ENCODE results near the gene THOC2.
"Not testable (repeated sequence)": the region's sequence is repeated elsewhere in the genome, so short reads cannot be mapped to it uniquely, and the experiment has no call there.

Gene THOC2

GRCh38 chrX:123732670-123733363 is at the start of gene THOC2:
TSS of gene THOC2 (minus strand) at chrX:123733052. CDS start at chrX:123733022, 30 bp downstream.
- DNase-seq: peak; percentile 79 to 90 (median 89)

GRCh38 chrX:123781786-123782185 is 48.9 kb upstream of the THOC2 start:
- not testable (repeated sequence) for DNase-seq

- peak in 2 of 3 experiments; percentile 22 to 65 for DNase-seq
Measured at GRCh38 chrX:123779908-123780396, 47.1 kb upstream of the THOC2 start.

- no peak for DNase-seq
Measured at GRCh38 chrX:123773258-123773988, 40.6 kb upstream of the THOC2 start.

- DNase-seq: no peak
Measured at GRCh38 chrX:123771449-123772064, 38.7 kb upstream of the THOC2 start.

GRCh38 chrX:123764967-123765871 is 32.4 kb upstream of the THOC2 start:
- DNase-seq: peak; percentile 83 to 91 (median 88)

GRCh38 chrX:123759849-123760248 is 27.0 kb upstream of the THOC2 start:
- DNase-seq: not testable (repeated sequence)

- DNase-seq: not testable (repeated sequence)
Measured at GRCh38 chrX:123757794-123758193, 24.9 kb upstream of the THOC2 start.

- no peak for DNase-seq
Measured at GRCh38 chrX:123756320-123756719, 23.5 kb upstream of the THOC2 start.

GRCh38 chrX:123755107-123755506 is 22.3 kb upstream of the THOC2 start:
- DNase-seq: no peak

- DNase-seq: peak in 1 of 3 experiments; percentile 38
Measured at GRCh38 chrX:123753656-123754350, 21.0 kb upstream of the THOC2 start.

GRCh38 chrX:123749643-123750042 is 16.8 kb upstream of the THOC2 start:
- no peak for DNase-seq

GRCh38 chrX:123745511-123745910 is 12.7 kb upstream of the THOC2 start:
- DNase-seq: no peak

- no peak for DNase-seq
Measured at GRCh38 chrX:123743312-123743711, 10.5 kb upstream of the THOC2 start.

- no peak for DNase-seq
Measured at GRCh38 chrX:123742440-123742839, 9.6 kb upstream of the THOC2 start.

GRCh38 chrX:123740536-123740935 is 7.7 kb upstream of the THOC2 start:
- no peak for DNase-seq

- DNase-seq: no peak
Measured at GRCh38 chrX:123740006-123740405, 7.2 kb upstream of the THOC2 start.

- DNase-seq: no peak
Measured at GRCh38 chrX:123739474-123739873, 6.6 kb upstream of the THOC2 start.

- DNase-seq: no peak
Measured at GRCh38 chrX:123738378-123738940, 5.6 kb upstream of the THOC2 start.

- no peak for DNase-seq
Measured at GRCh38 chrX:123736333-123736921, 3.6 kb upstream of the THOC2 start.

GRCh38 chrX:123735137-123735536 is 2.3 kb upstream of the THOC2 start:
- DNase-seq: not testable (repeated sequence)
